Endothelial cell of umbilical vein (primary cell): ENCODE results near the gene TDRD9. TPM values are rescaled to one million over a fixed set of nuclear protein-coding genes. Genes with fewer than 3 reads are reported as not detected.

Source experiments
- BruUV-seq: library from RNA; stranded (reverse); fragments of 400-500 nt; replicated peaks from 2 replicates; lab custom pipeline; 2021; lab: Mats Ljungman, UMichigan
- CTCF ChIA-PET: fragments of 300-600, 350-600 bp; sonication (Branson Sonifier 250); formaldehyde crosslinking; loops from one replicate; lab custom pipeline; 2021; ENCODE audit warnings: antibody characterized with exemption, inconsistent platforms; lab: Charles Lee
- POLR2A ChIA-PET: fragments of 300-600, 350-600 bp; sonication (Branson Sonifier 250); formaldehyde crosslinking; loops from one replicate; lab custom pipeline; 2021; ENCODE audit warnings: antibody characterized with exemption, inconsistent platforms; lab: Charles Lee
- DNase-seq: peaks from one replicate; pipeline ENCODE4 v3.0.0-alpha.2; 2011; ENCODE audit warnings: low read depth, low spot score
- FAIRE-seq: peaks from 2 replicates; lab custom pipeline; 2011; peaks lifted over from hg19 to GRCh38; lab: Jason Lieb, UNC
- H2AFZ ChIP-seq: 2 replicates; pipeline ENCODE4 v1.6.0; 2012; ENCODE audit warnings: low read depth, low read length, control low read depth, inconsistent platforms
- H3K27ac ChIP-seq: 2 replicates; pipeline ENCODE4 v1.5.1; 2011; ENCODE audit warnings: low read depth, mild to moderate bottlenecking, control low read depth, low read length, moderate library complexity; ENCODE audit not compliant: insufficient read depth
- H3K27me3 ChIP-seq, 2 experiments: 2 replicates each; pipeline versions ENCODE4 v1.6.0 to v1.6.1; 2011; ENCODE audit warnings: low read length in 2 of 2, mixed read lengths in 1 of 2; ENCODE audit not compliant: control insufficient read depth in 2 of 2, insufficient read depth in 2 of 2
- H3K36me3 ChIP-seq, 2 experiments: 2 replicates in 1 of 2; 3 replicates in 1 of 2; pipeline ENCODE4 v1.5.1; 2011; ENCODE audit warnings: low read length in 2 of 2, mild to moderate bottlenecking in 1 of 2, moderate library complexity in 1 of 2; ENCODE audit not compliant: control insufficient read depth in 2 of 2, insufficient read depth in 2 of 2; ENCODE audit errors: extremely low read depth in 1 of 2
- H3K4me1 ChIP-seq: 3 replicates; pipeline ENCODE4 v1.5.1; 2011; ENCODE audit warnings: mild to moderate bottlenecking, low read length; ENCODE audit not compliant: control insufficient read depth, insufficient read depth; ENCODE audit errors: extremely low read depth
- H3K4me2 ChIP-seq: 2 replicates; pipeline ENCODE4 v1.6.1; 2011; ENCODE audit warnings: low read length, control low read depth, mixed read lengths; ENCODE audit not compliant: insufficient read depth
- H3K4me3 ChIP-seq, 3 experiments: fragments of 200-600 bp in 1 of 3; sonication (generic), shearing (Covaris generic) in 1 of 3; replicated peaks in 1 of 3; 2 replicates each; pipeline ENCODE4 v1.5.1; 2011 to 2016; ENCODE audit warnings: control low read depth in 3 of 3, low read length in 3 of 3, mild to moderate bottlenecking in 2 of 3, inconsistent platforms in 1 of 3, low read depth in 1 of 3, moderate library complexity in 1 of 3; ENCODE audit not compliant: insufficient read depth in 1 of 3
- H3K79me2 ChIP-seq: 2 replicates; pipeline ENCODE4 v1.6.0; 2012; ENCODE audit warnings: low read length, inconsistent platforms; ENCODE audit not compliant: control insufficient read depth, insufficient read depth
- H3K9ac ChIP-seq: replicated peaks from 2 replicates; pipeline ENCODE3; 2011; ENCODE audit warnings: low read length, control low read depth; ENCODE audit not compliant: insufficient read depth; ENCODE audit errors: extremely low read depth
- H3K9me1 ChIP-seq: replicated peaks from 3 replicates; pipeline ENCODE4 v1.6.0; 2011; ENCODE audit warnings: mild to moderate bottlenecking, low read length; ENCODE audit not compliant: control insufficient read depth, insufficient read depth; ENCODE audit errors: extremely low read depth
- H3K9me3 ChIP-seq: replicated peaks from 2 replicates; pipeline ENCODE4 v1.5.1; 2012; ENCODE audit warnings: low read length, inconsistent platforms; ENCODE audit not compliant: control insufficient read depth, insufficient read depth
- H4K20me1 ChIP-seq: replicated peaks from 2 replicates; pipeline ENCODE3; 2011; ENCODE audit warnings: mild to moderate bottlenecking, low read length; ENCODE audit not compliant: control insufficient read depth, insufficient read depth; ENCODE audit errors: extremely low read depth
- CTCF ChIP-seq, 2 donors: IDR thresholded peaks; 1 replicate in 1 of 2; 2 replicates in 1 of 2; pipeline ENCODE4 v1.5.1; 2011; ENCODE audit warnings: low read length in 2 of 2, mild to moderate bottlenecking in 2 of 2, moderate library complexity in 2 of 2, control low read depth in 1 of 2, inconsistent platforms in 1 of 2, low read depth in 1 of 2; ENCODE audit not compliant: insufficient read depth in 1 of 2; ENCODE audit errors: extremely low read depth in 1 of 2
- EZH2 ChIP-seq: IDR thresholded peaks from 2 replicates; pipeline ENCODE4 v1.6.1; 2012; ENCODE audit warnings: borderline replicate concordance, low read depth, mild to moderate bottlenecking, moderate library complexity, low read length, inconsistent platforms; ENCODE audit not compliant: severe bottlenecking
- FOS ChIP-seq: IDR thresholded peaks from 2 replicates; pipeline ENCODE4 v1.6.1; 2011; ENCODE audit warnings: mild to moderate bottlenecking, low read length, moderate library complexity, borderline replicate concordance; ENCODE audit not compliant: insufficient read depth
- GATA2 ChIP-seq: IDR thresholded peaks from 2 replicates; pipeline ENCODE4 v1.7.0; 2011; ENCODE audit warnings: low read depth, mild to moderate bottlenecking, moderate library complexity, mixed read lengths, low read length; ENCODE audit not compliant: insufficient read length, insufficient read depth
- JUN ChIP-seq: IDR thresholded peaks from 2 replicates; pipeline ENCODE4 v1.6.1; 2011; ENCODE audit warnings: borderline replicate concordance, low read depth; ENCODE audit not compliant: insufficient read length, insufficient read depth
- MAX ChIP-seq: IDR thresholded peaks from 2 replicates; pipeline ENCODE4 v1.6.1; 2011; ENCODE audit not compliant: insufficient read depth, insufficient read length
- MYC ChIP-seq: IDR thresholded peaks from one replicate; pipeline ENCODE4 v1.6.1; 2011; ENCODE audit warnings: mild to moderate bottlenecking, low read depth, low read length
- POLR2A ChIP-seq: IDR thresholded peaks from 2 replicates; pipeline ENCODE4 v1.6.1; 2012; ENCODE audit warnings: low read depth, mild to moderate bottlenecking, control low read depth, low read length
- POLR2AphosphoS5 ChIP-seq: IDR thresholded peaks from 2 replicates; pipeline ENCODE4 v1.6.1; 2012; ENCODE audit warnings: low read depth, mild to moderate bottlenecking, control low read depth, low read length, moderate library complexity; ENCODE audit not compliant: insufficient read depth
- dilution Hi-C: fragments of 300-500 bp; cut with MboI; formaldehyde crosslinking; loops from one replicate; pipeline ENCODE4 v1.15.0; 2019; ENCODE audit warnings: low sequenced_read_pairs; ENCODE audit not compliant: extremely low pct_ligation_motif_present
- intact Hi-C: fragments of 100-400 bp; cut with micrococcal nuclease; formaldehyde crosslinking; loops from one replicate; pipeline ENCODE4 v1.10.0; 2022
- polyA plus RNA-seq, 4 experiments: library from polyadenylated mRNA; depleted of rRNA in 3 of 4; stranded (reverse) in 3 of 4; unstranded in 1 of 4; fragments of >200 nt; gene quantifications; 2 replicates each; pipeline versions ENCODE4 v1.2.1 to v1.2.3, GENCODE V29; 2011 to 2012; ENCODE audit warnings: missing spikeins in 1 of 4
- total RNA-seq: library from RNA; stranded (reverse); gene quantifications from 2 replicates; pipeline ENCODE4 v1.2.3, GENCODE V29; 2021

Gene TDRD9
- total and polyA plus RNA-seq, 2 donors (not counting 3 experiments of a cell fraction or from before 2014, with no cell fraction given) = 0.52 to 1.4 TPM

- TF ChIP-seq MYC (no peak), POLR2AphosphoS5 (no peak), CTCF (IDR thresholded peaks at IDR 0.05; ENCODE audit: extremely low read depth in 1 of 2, insufficient read depth in 1 of 2, low read depth in 1 of 2, low read length in 2 of 2) (peak; percentile 30 to 60)
- Histone ChIP-seq H2AFZ (peak overlapping the region; percentile 49), H3K9ac (no peak overlapping the region), H3K27me3 (no peaks in the 10 kb centered on the region), H3K4me2 (no peak overlapping the region), H4K20me1 (no peaks in the 10 kb centered on the region), H3K27ac (no peak overlapping the region), H3K9me3 (no peaks in the 10 kb centered on the region), H3K79me2 (no peaks in the 10 kb centered on the region), H3K4me1 (peaks cover 9% of the 10 kb centered on the region), H3K36me3 (no peaks in the 10 kb centered on the region), H3K9me1 (no peaks in the 10 kb centered on the region), H3K4me3 (no peak overlapping the region)
- ChIA-PET CTCF (interaction anchor here (0.9 to 10.3 kb wide), 9 partner anchors 13 to 172 kb away, joined by 3 to 253 read pairs (median 3); no protein-coding TSS in a partner anchor), POLR2A (no interaction called here)
- dilution Hi-C loops = no loop called here
- intact Hi-C loops = loop anchor here (2.0 kb wide), 1 partner anchor 75 kb away; no protein-coding TSS in a partner anchor
- FAIRE-seq = no peak
- peak; percentile 15 for DNase-seq
- BruUV-seq = no TSS peak
Observed at GRCh38 chr14:103905842-103906456, 22.3 kb upstream of the TDRD9 start.

GRCh38 chr14:103908580-103908979 lies 19.7 kb upstream of the TDRD9 start:
- POLR2A ChIA-PET = no interaction called here
- no TSS peak for BruUV-seq
- Histone ChIP-seq H3K9me1 (no peaks in the 10 kb centered on the region), H3K36me3 (peaks cover 3 to 4% of the 10 kb centered on the region in 2 experiments), H3K4me2 (no peak overlapping the region), H3K27ac (no peak overlapping the region), H4K20me1 (no peaks in the 10 kb centered on the region), H3K4me1 (peaks cover 9% of the 10 kb centered on the region), H2AFZ (no peak overlapping the region), H3K9me3 (no peaks in the 10 kb centered on the region), H3K27me3 (no peaks in the 10 kb centered on the region), H3K9ac (no peak overlapping the region), H3K4me3 (no peak overlapping the region), H3K79me2 (no peaks in the 10 kb centered on the region)
- TF ChIP-seq EZH2 (no peak), MAX (no peak), CTCF (IDR thresholded peaks at IDR 0.05; ENCODE audit: extremely low read depth in 1 of 2, insufficient read depth in 1 of 2, low read depth in 1 of 2, low read length in 2 of 2) (no peak), MYC (no peak), FOS (no peak), POLR2AphosphoS5 (no peak), GATA2 (no peak), JUN (no peak), POLR2A (no peak)
- FAIRE-seq = no peak
- CTCF ChIA-PET = interaction anchor here (0.5 to 10.3 kb wide), 5 partner anchors 8 to 168 kb away, joined by 3 to 253 read pairs (median 3); no protein-coding TSS in a partner anchor
- DNase-seq = no peak
- dilution Hi-C loops = no loop called here
- intact Hi-C loops = no loop called here
